K562 (cell line): ENCODE measurements around the gene KIT. TPM values are rescaled to one million over a fixed set of nuclear protein-coding genes. Genes with fewer than 3 reads are reported as not detected.

ENCODE experiments used
- ATAC-seq: fragments of 200-7000 bp; cut with Tn5 transposase; 3 replicates; pipeline ENCODE4 v1.9.1; 2020; ENCODE audit warnings: moderate library complexity
- BruUV-seq: library from RNA; stranded (reverse); fragments of 400-500 nt; replicated peaks from 2 replicates; lab custom pipeline; 2021; lab: Mats Ljungman, UMichigan
- CTCF ChIA-PET: fragments of 300-600 bp; formaldehyde crosslinking; extraction: SDS; loops from one replicate; lab custom pipeline; 2021; ENCODE audit warnings: low intra/inter-chr PET ratio; lab: Yijun Ruan, JAX
- POLR2A ChIA-PET: fragments of 300-600, 350-650 bp; sonication (Branson Sonifier 250); formaldehyde crosslinking; extraction: SDS; loops from one replicate; lab custom pipeline; 2021; ENCODE audit warnings: antibody characterized with exemption, inconsistent platforms; lab: Yijun Ruan, JAX
- DNase-seq, 4 experiments: peaks; one replicate each; pipeline versions ENCODE4 v3.0.0 to v3.0.0-alpha.2; 2011 to 2018; ENCODE audit warnings: low spot score in 3 of 4, mixed read lengths in 3 of 4; ENCODE audit errors: extremely low read depth in 1 of 4
- FAIRE-seq: peaks from 2 replicates; lab custom pipeline; 2011; peaks lifted over from hg19 to GRCh38; lab: Jason Lieb, UNC
- H2AFZ ChIP-seq: 2 replicates; pipeline ENCODE4 v1.6.0; 2011; ENCODE audit warnings: low read depth, low read length, control low read depth, inconsistent platforms
- H3K27ac ChIP-seq: fragments of 200-600 bp; 3 replicates; pipeline ENCODE4 v1.8.0; 2011; ENCODE audit warnings: low read depth, mild to moderate bottlenecking, control low read depth, inconsistent platforms, low read length, moderate library complexity, mixed read lengths; ENCODE audit errors: extremely low read depth
- H3K27me3 ChIP-seq, 2 experiments: fragments of 300-600 bp in 1 of 2; 2 replicates in 1 of 2; 3 replicates in 1 of 2; pipeline versions ENCODE4 v1.6.0 to v1.8.0; 2011; ENCODE audit warnings: inconsistent platforms in 2 of 2, low read length in 2 of 2, mild to moderate bottlenecking in 1 of 2, mixed read lengths in 1 of 2, moderate library complexity in 1 of 2; ENCODE audit not compliant: control insufficient read depth in 2 of 2, insufficient read depth in 2 of 2
- H3K36me3 ChIP-seq: fragments of 300-600 bp; 3 replicates; pipeline ENCODE4 v1.8.0; 2011; ENCODE audit warnings: mild to moderate bottlenecking, low read length, inconsistent platforms; ENCODE audit not compliant: control insufficient read depth, insufficient read depth
- H3K4me1 ChIP-seq, 2 experiments: fragments of 200-600 bp in 1 of 2; replicated peaks in 1 of 2; 2 replicates in 1 of 2; 3 replicates in 1 of 2; pipeline versions ENCODE4 v1.5.1 to v1.8.0; 2011; ENCODE audit warnings: inconsistent platforms in 2 of 2, low read length in 2 of 2, mild to moderate bottlenecking in 1 of 2, mixed read lengths in 1 of 2, moderate library complexity in 1 of 2; ENCODE audit not compliant: control insufficient read depth in 2 of 2, insufficient read depth in 2 of 2
- H3K4me2 ChIP-seq: 2 replicates; pipeline ENCODE4 v1.6.1; 2011; ENCODE audit warnings: low read length, control low read depth, inconsistent platforms, mixed read lengths; ENCODE audit not compliant: insufficient read depth
- H3K4me3 ChIP-seq: fragments of 200-600 bp; sonication (generic), shearing (Covaris generic); 2 replicates; pipeline ENCODE4 v1.5.1; 2016; ENCODE audit warnings: control low read depth, inconsistent platforms
- H3K79me2 ChIP-seq: fragments of 200-600 bp; 3 replicates; pipeline ENCODE4 v1.8.0; 2011; ENCODE audit warnings: low read length, inconsistent platforms; ENCODE audit not compliant: control insufficient read depth, insufficient read depth
- H3K9ac ChIP-seq, 2 experiments: 2 replicates each; pipeline versions ENCODE4 v1.6.0 to v1.6.1; 2011; ENCODE audit warnings: low read depth in 2 of 2, low read length in 2 of 2, control low read depth in 1 of 2, inconsistent platforms in 1 of 2, mild to moderate bottlenecking in 1 of 2, mixed read lengths in 1 of 2; ENCODE audit not compliant: insufficient read depth in 1 of 2
- H3K9me1 ChIP-seq: one replicate; pipeline ENCODE4 v1.6.0; 2011; ENCODE audit warnings: inconsistent platforms, mild to moderate bottlenecking, low read length, moderate library complexity; ENCODE audit not compliant: control insufficient read depth, insufficient read depth
- H3K9me3 ChIP-seq: replicated peaks from 2 replicates; pipeline ENCODE4 v1.5.1; 2011; ENCODE audit warnings: low read depth, low read length, inconsistent platforms; ENCODE audit not compliant: control insufficient read depth, insufficient read depth
- H4K20me1 ChIP-seq: replicated peaks from 2 replicates; pipeline ENCODE4 v1.6.1; 2011; ENCODE audit warnings: low read length, inconsistent platforms, mixed read lengths; ENCODE audit not compliant: control insufficient read depth, insufficient read depth
- ATF4 ChIP-seq: fragments of 450-650 bp; formaldehyde crosslinking; IDR thresholded peaks from 2 replicates; pipeline ENCODE4 v1.4.0; 2022; ENCODE audit warnings: mild to moderate bottlenecking, moderate library complexity
- BACH1 ChIP-seq: fragments of 200-800 bp; sonication (Bioruptor generic); IDR thresholded peaks from 2 replicates; pipeline ENCODE4 v1.6.1; 2016; ENCODE audit warnings: missing genetic modification characterization, missing compliant biosample characterization
- CBX2 ChIP-seq: fragments of 200-600 bp; sonication (generic); IDR thresholded peaks from one replicate; pipeline ENCODE4 v1.6.1; 2012; ENCODE audit warnings: mild to moderate bottlenecking, low read length, inconsistent platforms; ENCODE audit not compliant: insufficient read depth, poor library complexity, severe bottlenecking
- ELF1 ChIP-seq: fragments of 200-800 bp; sonication (Bioruptor generic); IDR thresholded peaks from 2 replicates; pipeline ENCODE4 v1.6.1; 2016; ENCODE audit warnings: missing genetic modification characterization, missing compliant biosample characterization
- FIP1L1 ChIP-seq: fragments of 200-400 bp; formaldehyde crosslinking; IDR thresholded peaks from 2 replicates; pipeline ENCODE4 v1.6.1; 2018; ENCODE audit warnings: mild to moderate bottlenecking, low read depth, low read length; ENCODE audit not compliant: poor library complexity, severe bottlenecking
- FOSL1 ChIP-seq: fragments of 200-800 bp; sonication (Bioruptor generic); conservative IDR thresholded peaks from 2 replicates; pipeline ENCODE4 v1.6.1; 2016; ENCODE audit warnings: missing genetic modification characterization, missing compliant biosample characterization
- FOXA3 ChIP-seq, 2 experiments: fragments of 450-650 bp in 1 of 2; sonication (generic) in 1 of 2; formaldehyde crosslinking; IDR thresholded peaks in 1 of 2; conservative IDR thresholded peaks in 1 of 2; 2 replicates each; pipeline versions ENCODE4 v1.4.0 to v1.8.0; 2020 to 2022; ENCODE audit warnings: mild to moderate bottlenecking in 2 of 2, missing genetic modification reagents in 1 of 2
- PCBP1 ChIP-seq: fragments of 200-400 bp; formaldehyde crosslinking; IDR thresholded peaks from 2 replicates; pipeline ENCODE4 v1.6.1; 2018; ENCODE audit warnings: mild to moderate bottlenecking, low read depth, low read length; ENCODE audit not compliant: poor library complexity, severe bottlenecking
- TBL1XR1 ChIP-seq, 2 experiments: IDR thresholded peaks; 2 replicates each; pipeline ENCODE4 v1.6.1; 2012; ENCODE audit warnings: improper control_type of control experiment in 2 of 2, low read length in 2 of 2, mild to moderate bottlenecking in 1 of 2
- TGIF2 ChIP-seq: sonication (generic); formaldehyde crosslinking; IDR thresholded peaks from 2 replicates; pipeline ENCODE4 v1.8.1; 2022; ENCODE audit warnings: mild to moderate bottlenecking, missing genetic modification reagents, moderate library complexity
- ZNF316 ChIP-seq: fragments of 450-650 bp; IDR thresholded peaks from 2 replicates; pipeline ENCODE4 v1.6.1; 2016
- WGBS: fragments of 100-300 bp; shearing (Covaris generic); methylation state at CpG from one replicate; pipeline ENCODE4 v1.1.6; 2016; ENCODE audit warnings: low coverage, mixed read lengths; ENCODE audit not compliant: insufficient coverage; ENCODE audit errors: missing lambda C conversion rate; 5-methylcytosine and 5-hydroxymethylcytosine counted together
- in situ Hi-C: fragments of 300-500 bp; cut with MboI; formaldehyde crosslinking; loops from 4 replicates; pipeline ENCODE4 v1.15.0; 2018; ENCODE audit warnings: inconsistent platforms, mixed read lengths
- intact Hi-C: fragments of 100-400 bp; cut with micrococcal nuclease; formaldehyde crosslinking; loops from 2 replicates; pipeline ENCODE4 v1.14.2; 2022
- polyA plus RNA-seq, 8 experiments: library from polyadenylated mRNA; depleted of rRNA in 4 of 8; stranded (reverse) in 5 of 8; unstranded in 3 of 8; fragments of >200 nt; fragmentation: Nextera tagmentation in 2 of 8; fragmentation: Illumina TruSeq in 1 of 8; extraction: Ambion mirVana in 2 of 8; extraction: Trizol in 1 of 8; gene quantifications; 2 replicates each; pipeline versions ENCODE4 v1.2.1 to v1.2.3, GENCODE V29; 2011 to 2014; ENCODE audit warnings: inconsistent platforms in 1 of 8, missing spikeins in 1 of 8
- total RNA-seq, 7 experiments: library from RNA; depleted of rRNA in 6 of 7; stranded (reverse); fragments of >200 nt in 6 of 7; fragmentation: Illumina TruSeq in 2 of 7; extraction: Trizol in 2 of 7; gene quantifications; 2 replicates each; pipeline versions ENCODE4 v1.2.1 to v1.2.3, GENCODE V29; 2011 to 2021; ENCODE audit warnings: low replicate concordance in 1 of 7
- TF ChIP-seq, protein P1 (sequence below), 2 experiments: fragments of 200-800 bp in 1 of 2; sonication (Bioruptor generic) in 1 of 2; sonication (generic) in 1 of 2; formaldehyde crosslinking in 1 of 2; IDR thresholded peaks in 1 of 2; conservative IDR thresholded peaks in 1 of 2; 2 replicates each; pipeline versions ENCODE4 v1.5.0 to v1.6.1; 2016 to 2020; ENCODE audit warnings: missing compliant biosample characterization in 1 of 2, missing genetic modification characterization in 1 of 2, missing genetic modification reagents in 1 of 2

KIT gene
- total and polyA plus RNA-seq, 9 of the 15 experiments (the other 6 are each of a cell fraction or from before 2014, with no cell fraction given) = 0.27 to 5.6 (median 0.57) TPM

DNA sequence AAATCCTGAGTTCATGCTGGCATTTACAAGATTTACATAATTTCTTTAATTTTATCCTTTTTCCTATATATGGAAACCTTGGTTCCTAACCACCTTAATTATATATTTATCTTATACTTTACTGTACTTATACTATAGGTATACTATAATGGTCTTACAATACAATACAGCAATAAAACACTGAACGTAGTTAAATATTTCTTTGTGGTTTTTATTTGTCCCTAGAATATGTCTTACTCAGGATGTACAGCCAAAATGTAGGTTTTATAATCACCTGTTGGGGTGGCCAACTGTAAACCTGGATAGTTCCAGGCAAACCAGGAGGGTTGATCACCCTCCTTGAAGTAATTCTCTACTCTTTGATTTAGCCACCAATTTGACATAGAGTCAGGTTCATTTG lies 48.4 kb upstream of the KIT start:
- Histone ChIP-seq H3K4me3 (no peak overlapping the region), H3K36me3 (no peaks in the 10 kb centered on the region), H3K27me3 (no peaks in the 10 kb centered on the region), H3K9ac (no peak overlapping the region), H4K20me1 (no peaks in the 10 kb centered on the region), H2AFZ (no peak overlapping the region), H3K9me1 (no peaks in the 10 kb centered on the region), H3K79me2 (no peaks in the 10 kb centered on the region), H3K27ac (no peak overlapping the region), H3K4me1 (no peaks in the 10 kb centered on the region), H3K4me2 (no peak overlapping the region), H3K9me3 (no peaks in the 10 kb centered on the region)
- DNase-seq = no peak
- intact Hi-C loops (no loop called here), in situ Hi-C loops (no loop called here)
- 50% methylated on average over 1 of the region's 1 CpG for WGBS
- no TSS peak for BruUV-seq
- TF ChIP-seq CBX2 (no peak), ELF1 (tag) (no peak), TBL1XR1 (IDR thresholded peaks at IDR 0.05; ENCODE audit: low read length in 2 of 2) (no peak), ZNF316 (no peak), FOXA3 (CRISPR knock-in tag; conservative IDR thresholded peaks at IDR 0.05 in 1 of 2, IDR thresholded peaks at IDR 0.05 in 1 of 2) (no peak), FIP1L1 (no peak), FOSL1 (tag) (no peak), PCBP1 (no peak), BACH1 (tag) (no peak), TGIF2 (CRISPR knock-in tag) (no peak), ATF4 (no peak)
- TF ChIP-seq, protein P1, sequence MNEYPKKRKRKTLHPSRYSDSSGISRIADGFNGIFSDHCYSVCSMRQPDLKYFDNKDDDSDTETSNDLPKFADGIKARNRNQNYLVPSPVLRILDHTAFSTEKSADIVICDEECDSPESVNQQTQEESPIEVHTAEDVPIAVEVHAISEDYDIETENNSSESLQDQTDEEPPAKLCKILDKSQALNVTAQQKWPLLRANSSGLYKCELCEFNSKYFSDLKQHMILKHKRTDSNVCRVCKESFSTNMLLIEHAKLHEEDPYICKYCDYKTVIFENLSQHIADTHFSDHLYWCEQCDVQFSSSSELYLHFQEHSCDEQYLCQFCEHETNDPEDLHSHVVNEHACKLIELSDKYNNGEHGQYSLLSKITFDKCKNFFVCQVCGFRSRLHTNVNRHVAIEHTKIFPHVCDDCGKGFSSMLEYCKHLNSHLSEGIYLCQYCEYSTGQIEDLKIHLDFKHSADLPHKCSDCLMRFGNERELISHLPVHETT (CRISPR knock-in tag; conservative IDR thresholded peaks at IDR 0.05 in 1 of 2, IDR thresholded peaks at IDR 0.05 in 1 of 2) = no peak
- no peak for FAIRE-seq
- ChIA-PET POLR2A (no interaction called here), CTCF (no interaction called here)
- ATAC-seq = no peak
